Effector memory CD4-positive, alpha-beta T cell (primary cell): ENCODE results near the gene PIAS1.

Experiments
- DNase-seq, 3 donors: peaks; one replicate each; pipeline ENCODE4 v3.0.0-alpha.2; 2020
- H3K27ac ChIP-seq: 2 replicates; pipeline ENCODE4 v1.7.0; 2013; ENCODE audit warnings: mild to moderate bottlenecking, low read length, moderate library complexity; ENCODE audit not compliant: insufficient read depth, poor library complexity, severe bottlenecking
- H3K27me3 ChIP-seq: replicated peaks from 2 replicates; pipeline ENCODE4 v1.7.0; 2013; ENCODE audit warnings: mild to moderate bottlenecking, low read length; ENCODE audit not compliant: insufficient read depth, control insufficient read depth, poor library complexity, severe bottlenecking
- H3K36me3 ChIP-seq: 2 replicates; pipeline ENCODE4 v1.7.0; 2013; ENCODE audit warnings: mild to moderate bottlenecking, low read length, moderate library complexity; ENCODE audit not compliant: control insufficient read depth, insufficient read depth
- H3K4me1 ChIP-seq: 2 replicates; pipeline ENCODE4 v1.7.0; 2013; ENCODE audit warnings: low read length, mild to moderate bottlenecking; ENCODE audit not compliant: control insufficient read depth, insufficient read depth, poor library complexity, severe bottlenecking
- H3K4me3 ChIP-seq: 2 replicates; pipeline ENCODE4 v1.7.0; 2013; ENCODE audit warnings: low read length, low read depth, mild to moderate bottlenecking; ENCODE audit not compliant: insufficient read depth, poor library complexity, severe bottlenecking
- H3K9me3 ChIP-seq: 2 replicates; pipeline ENCODE4 v1.7.0; 2013; ENCODE audit warnings: mild to moderate bottlenecking, low read length, moderate library complexity; ENCODE audit not compliant: control insufficient read depth

The PIAS1 gene

DNA sequence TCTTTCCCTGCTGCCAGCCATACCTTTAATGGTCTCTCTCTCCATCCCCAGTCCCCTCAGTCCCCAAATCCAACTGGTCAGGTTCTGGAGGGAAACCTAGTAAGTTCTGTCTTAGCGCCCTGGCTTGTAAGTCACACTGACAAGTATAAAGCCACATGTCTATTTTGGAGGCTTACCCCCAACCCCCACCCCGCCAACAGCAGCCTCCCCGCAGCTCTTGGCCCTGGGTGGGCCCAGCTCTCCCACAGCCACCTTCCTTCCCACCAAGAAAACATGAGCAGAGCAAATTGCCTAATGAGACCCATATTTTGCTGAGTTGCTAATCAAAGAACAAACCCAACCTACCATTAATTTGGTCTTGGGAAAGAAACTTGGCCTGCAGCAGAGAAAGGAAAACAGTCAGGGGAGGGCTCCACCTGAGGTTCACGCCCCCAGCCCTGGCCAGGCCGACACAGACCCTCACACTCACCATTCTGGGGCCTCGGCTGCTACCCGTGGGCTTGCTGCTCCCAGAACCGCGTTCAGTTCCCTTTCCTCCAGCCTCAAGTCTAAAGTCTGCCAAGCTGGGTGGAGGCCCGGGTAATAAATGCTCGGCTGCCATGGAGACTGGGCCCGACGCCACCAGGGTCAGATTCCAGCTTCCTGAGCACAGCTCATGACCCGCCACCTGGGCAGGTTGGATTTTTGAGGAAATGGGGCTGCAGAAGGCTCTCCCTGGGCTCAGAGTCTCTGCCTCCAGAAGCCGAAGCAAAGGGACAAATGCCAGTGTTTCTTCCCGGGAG lies 150.9 kb downstream of the PIAS1 start, which contains the start of gene CALML4:
Gene CALML4, minus strand, starts transcription at position 557 of the 782 bp plus-strand sequence. Its CDS starts 85 bp downstream, at position 472.
- no peaks in the 10 kb centered on the region for H3K36me3 ChIP-seq
- H3K9me3 ChIP-seq, result no peaks in the 10 kb centered on the region
- H3K4me3 ChIP-seq, result no peak within 1 kb of the TSS
- no peak within 1 kb of the TSS for H3K27ac ChIP-seq
- H3K4me1 ChIP-seq, result peaks cover 11% of the 10 kb centered on the region
- no peak for DNase-seq
- no peaks in the 10 kb centered on the region for H3K27me3 ChIP-seq

DNA sequence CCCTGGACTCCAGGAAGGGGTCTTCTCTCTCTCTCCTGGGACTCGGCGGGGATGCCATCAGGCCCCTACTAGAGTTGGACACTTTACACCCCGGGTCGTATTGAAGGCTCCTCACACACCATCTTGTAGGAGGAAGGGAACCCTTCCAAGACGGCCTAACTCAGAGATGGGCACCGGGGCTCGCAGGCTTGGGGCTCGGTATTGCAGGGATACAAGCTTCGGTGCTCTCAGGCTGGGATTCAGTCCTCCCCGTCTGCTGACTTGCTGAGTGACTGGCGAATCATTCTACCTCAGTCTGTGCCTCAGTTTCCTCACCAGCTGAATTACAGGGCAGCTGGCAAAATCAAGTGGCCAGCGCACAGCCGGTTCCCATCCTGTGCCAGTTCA lies 151.4 kb downstream of the PIAS1 start:
- no peaks in the 10 kb centered on the region for H3K36me3 ChIP-seq
- peaks cover 11% of the 10 kb centered on the region for H3K4me1 ChIP-seq
- H3K4me3 ChIP-seq, result no peak overlapping the region
- H3K27ac ChIP-seq, result no peak overlapping the region
- H3K27me3 ChIP-seq, result no peaks in the 10 kb centered on the region
- H3K9me3 ChIP-seq, result no peaks in the 10 kb centered on the region
- no peak for DNase-seq

DNA sequence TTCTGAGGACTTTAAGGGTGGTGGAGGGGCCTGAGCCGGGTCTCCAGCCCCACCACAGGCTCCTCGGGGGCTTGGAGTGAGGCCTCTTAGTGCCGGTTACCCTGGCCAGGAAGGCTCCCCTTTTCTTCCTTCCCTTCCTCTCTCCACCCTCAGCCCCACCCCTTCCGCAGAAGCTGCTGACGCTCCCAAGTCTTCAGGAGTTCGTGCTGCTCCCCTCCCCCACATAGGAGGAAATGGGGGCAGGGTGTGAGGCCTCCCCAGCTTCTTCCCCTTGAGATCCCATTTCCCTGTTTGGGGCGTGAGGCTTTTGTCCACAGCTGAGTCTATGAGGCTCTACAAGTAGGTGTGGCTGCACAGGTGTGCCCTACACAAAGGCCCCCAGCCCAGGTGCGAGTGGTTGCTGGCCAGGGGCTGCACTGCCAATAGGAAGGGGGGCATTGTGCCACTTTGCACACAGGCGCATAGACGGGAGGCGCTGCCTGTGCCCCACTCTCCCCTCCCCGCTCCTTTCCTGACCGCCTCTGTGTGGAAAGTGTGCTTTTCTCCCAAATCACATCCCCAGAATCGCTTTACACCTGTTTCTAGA lies 151.9 kb downstream of the PIAS1 start:
- Histone ChIP-seq H3K9me3 (no peaks in the 10 kb centered on the region), H3K27me3 (no peaks in the 10 kb centered on the region), H3K27ac (no peak overlapping the region), H3K4me3 (no peak overlapping the region), H3K36me3 (no peaks in the 10 kb centered on the region), H3K4me1 (peaks cover 11% of the 10 kb centered on the region)
- no peak for DNase-seq

DNA sequence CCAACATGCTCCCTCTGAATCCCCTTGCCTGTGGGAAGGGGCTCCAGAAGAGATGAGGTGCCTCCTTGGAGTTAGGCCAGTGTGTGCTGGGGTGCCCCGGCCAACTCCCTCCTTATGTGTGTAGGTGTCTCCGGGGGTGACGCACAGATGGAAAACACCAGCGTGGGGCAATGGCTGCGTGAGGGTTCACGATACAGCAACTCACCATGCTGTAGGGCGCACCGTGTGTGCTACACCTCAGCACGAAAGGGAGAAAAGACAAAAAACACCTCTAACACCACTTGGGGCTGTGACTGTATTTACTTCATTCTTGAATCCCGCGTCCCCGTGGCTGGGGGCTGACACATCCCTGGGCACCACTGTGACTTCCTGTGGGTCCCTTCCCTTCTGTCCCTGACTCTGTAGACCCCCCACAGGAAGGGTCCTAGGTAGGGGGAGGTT lies 152.6 kb downstream of the PIAS1 start:
- no peaks in the 10 kb centered on the region for H3K9me3 ChIP-seq
- peaks cover 11% of the 10 kb centered on the region for H3K4me1 ChIP-seq
- no peak for DNase-seq
- no peaks in the 10 kb centered on the region for H3K36me3 ChIP-seq
- H3K27me3 ChIP-seq, result no peaks in the 10 kb centered on the region
- no peak overlapping the region for H3K4me3 ChIP-seq
- no peak overlapping the region for H3K27ac ChIP-seq

DNA sequence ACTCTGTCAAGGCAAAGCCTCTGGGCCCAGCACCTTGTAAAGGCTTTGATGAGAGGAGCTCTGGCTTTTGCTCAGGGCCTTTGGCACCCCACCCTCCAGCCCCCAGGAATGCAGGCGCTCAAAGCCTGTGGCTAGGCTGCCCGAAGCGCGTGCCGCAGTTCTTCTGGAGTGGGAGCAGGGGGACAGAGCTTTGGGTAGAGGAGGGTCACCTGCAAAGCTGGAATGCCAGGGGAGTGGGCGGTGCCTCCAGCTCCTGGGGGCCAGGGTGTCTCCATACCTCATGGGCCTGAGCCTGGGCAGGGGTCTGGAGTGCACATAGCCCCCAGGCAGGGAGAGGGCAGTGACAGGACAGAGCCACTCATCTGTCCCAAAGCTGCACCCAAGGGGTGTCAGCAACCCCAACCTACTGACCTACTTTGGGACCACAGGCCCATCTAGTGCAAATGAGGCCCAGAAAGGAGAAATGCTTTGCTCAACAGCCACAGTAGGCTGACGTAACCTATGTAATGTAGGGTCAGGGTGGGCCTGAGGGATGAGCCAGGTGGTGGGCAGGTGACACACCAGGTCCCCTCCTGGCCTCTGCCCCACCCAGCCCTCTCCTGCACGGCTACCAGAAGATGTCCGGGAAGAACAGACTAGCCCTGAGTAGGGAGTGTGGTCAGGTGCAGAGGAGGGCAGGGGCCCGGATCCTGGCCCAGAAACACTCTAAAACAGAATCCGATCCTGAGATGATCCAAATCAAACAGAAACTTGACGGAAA lies 153.2 kb downstream of the PIAS1 start:
- Histone ChIP-seq H3K9me3 (no peaks in the 10 kb centered on the region), H3K4me3 (no peak overlapping the region), H3K27ac (no peak overlapping the region), H3K36me3 (no peaks in the 10 kb centered on the region), H3K4me1 (peaks cover 11% of the 10 kb centered on the region), H3K27me3 (no peaks in the 10 kb centered on the region)
- no peak for DNase-seq

DNA sequence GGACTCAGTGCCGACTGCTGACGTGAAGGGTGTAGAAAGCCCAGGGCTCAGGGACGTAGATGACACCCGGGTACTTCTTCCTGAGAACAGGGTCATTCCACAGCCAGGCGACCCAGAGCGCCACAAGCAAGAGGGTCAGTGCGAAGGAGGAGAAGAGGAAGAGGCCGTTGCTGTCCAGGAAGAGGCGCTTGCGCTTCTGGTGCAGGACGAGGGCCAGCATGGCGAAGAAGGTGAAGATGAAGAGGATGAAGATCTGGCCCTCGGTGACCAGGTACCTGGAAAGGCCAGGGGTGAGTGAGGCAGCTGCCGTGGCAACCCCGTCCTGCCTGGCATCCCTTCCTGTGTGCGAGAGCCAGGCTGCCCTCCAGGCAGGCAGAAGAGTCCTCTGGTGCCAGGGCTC lies 154.0 kb downstream of the PIAS1 start:
- Histone ChIP-seq H3K27ac (no peak overlapping the region), H3K4me1 (peaks cover 11% of the 10 kb centered on the region), H3K9me3 (no peaks in the 10 kb centered on the region), H3K36me3 (no peaks in the 10 kb centered on the region), H3K27me3 (no peaks in the 10 kb centered on the region), H3K4me3 (no peak overlapping the region)
- no peak for DNase-seq

DNA sequence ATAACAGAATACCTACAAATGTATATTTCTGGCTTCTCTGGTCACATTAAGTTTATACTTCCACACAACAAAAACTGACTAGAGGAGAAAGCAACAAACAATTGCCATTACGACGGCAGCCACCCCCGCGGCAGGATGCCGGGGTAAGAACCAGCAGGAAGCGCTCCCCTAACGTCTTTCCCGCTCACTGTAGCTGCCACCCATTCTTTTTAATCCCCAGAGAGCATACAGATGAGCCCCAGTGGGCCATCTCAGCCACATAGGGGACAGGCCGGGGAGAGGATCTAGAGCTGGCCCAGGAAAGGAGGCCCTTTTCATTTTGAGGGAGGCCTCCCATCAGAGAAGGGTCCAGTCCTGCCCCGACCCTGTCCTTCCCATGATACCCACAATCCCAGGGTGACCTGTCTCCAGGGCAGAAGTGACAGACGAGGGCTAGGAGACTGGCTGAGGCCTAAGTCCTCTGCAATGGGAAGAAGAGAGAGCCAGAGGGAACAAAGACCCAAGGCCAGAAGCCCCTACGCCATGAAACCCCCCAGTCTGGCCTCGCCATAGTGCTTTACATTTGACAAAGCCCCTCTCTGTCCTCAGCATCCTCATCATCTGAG lies 154.6 kb downstream of the PIAS1 start:
- DNase-seq, result no peak
- H3K36me3 ChIP-seq, result no peaks in the 10 kb centered on the region
- H3K4me1 ChIP-seq, result peaks cover 11% of the 10 kb centered on the region
- H3K27ac ChIP-seq, result no peak overlapping the region
- no peak overlapping the region for H3K4me3 ChIP-seq
- no peaks in the 10 kb centered on the region for H3K9me3 ChIP-seq
- no peaks in the 10 kb centered on the region for H3K27me3 ChIP-seq

DNA sequence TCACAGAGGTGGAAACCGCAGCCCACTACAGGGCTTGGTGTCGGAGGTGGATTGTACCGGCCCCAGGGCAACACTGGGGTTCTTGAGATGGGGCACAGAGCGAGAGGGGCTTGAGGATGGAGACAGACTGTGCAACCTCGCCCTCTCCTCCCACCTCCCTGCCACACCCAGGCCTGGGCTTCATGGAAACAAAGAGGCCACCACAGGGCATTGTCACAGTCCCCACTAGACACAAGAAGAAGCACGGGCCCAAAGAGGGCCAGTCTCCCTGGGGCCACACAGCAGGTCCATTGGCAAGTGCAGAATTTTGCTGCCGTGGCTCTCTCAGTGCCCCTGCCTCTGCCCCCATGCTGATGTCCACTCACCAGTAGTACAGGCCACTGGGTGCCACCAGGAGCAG lies 155.2 kb downstream of the PIAS1 start:
- H3K4me1 ChIP-seq, result peaks cover 11% of the 10 kb centered on the region
- H3K27ac ChIP-seq, result no peak overlapping the region
- H3K27me3 ChIP-seq, result no peaks in the 10 kb centered on the region
- DNase-seq, result no peak
- H3K9me3 ChIP-seq, result no peaks in the 10 kb centered on the region
- no peak overlapping the region for H3K4me3 ChIP-seq
- no peaks in the 10 kb centered on the region for H3K36me3 ChIP-seq

DNA sequence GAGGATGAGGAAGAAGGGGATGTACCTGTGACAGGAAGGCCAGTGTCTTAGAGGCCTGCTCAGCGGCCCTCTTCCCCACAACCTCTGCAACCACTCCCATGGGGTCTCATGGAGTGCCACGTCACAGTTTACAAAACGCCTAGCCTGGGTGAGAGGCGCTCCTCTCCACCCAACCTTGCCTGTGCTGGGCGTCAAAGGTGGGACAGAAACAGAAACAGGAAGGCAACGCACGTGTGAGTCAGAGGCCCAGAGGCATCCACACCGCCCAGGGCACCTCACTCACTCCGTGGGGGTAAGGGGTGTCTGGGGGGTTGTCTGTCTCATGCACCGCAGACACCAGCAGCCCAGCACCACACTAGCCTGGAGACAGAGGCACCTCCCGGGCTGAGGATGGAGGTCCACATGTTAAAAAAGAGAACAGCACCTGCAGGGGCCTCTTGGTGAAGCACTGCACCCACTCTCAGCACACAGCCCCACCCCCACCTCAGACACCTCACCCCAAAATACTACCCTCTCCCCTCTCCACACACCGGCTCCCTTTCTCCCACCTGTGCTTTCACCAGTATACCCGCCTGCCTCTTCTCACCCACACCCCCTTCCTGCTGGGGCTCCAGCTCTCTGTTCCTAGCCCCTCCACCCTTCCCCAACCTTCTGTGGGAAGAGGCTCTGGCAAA lies 155.8 kb downstream of the PIAS1 start:
- H3K27ac ChIP-seq, result no peak overlapping the region
- no peaks in the 10 kb centered on the region for H3K9me3 ChIP-seq
- no peak overlapping the region for H3K4me3 ChIP-seq
- no peaks in the 10 kb centered on the region for H3K27me3 ChIP-seq
- H3K36me3 ChIP-seq, result no peaks in the 10 kb centered on the region
- DNase-seq, result peak in 1 of 3 donors; percentile 9
- peaks cover 11% of the 10 kb centered on the region for H3K4me1 ChIP-seq
